ENCODE data around the gene RNF126. TPM values are rescaled to one million over a fixed set of nuclear protein-coding genes. Genes with fewer than 3 reads are reported as not detected.
"Not testable (repeated sequence)": the region's sequence is repeated elsewhere in the genome, so short reads cannot be mapped to it uniquely, and the experiment has no call there.

The RNF126 gene
- total RNA-seq, 4 donors from 2014 or later = 96.6 to 156 (median 126) TPM

- intact Hi-C loops (cut with DNase I; ENCODE audit: low total_unique reads) = no loop called here
These were observed 45.4 kb upstream of the RNF126 start, which contains the start of gene PALM for GRCh38 chr19:708154-709143. Gene PALM, plus strand, starts transcription at chr19:708935. Its CDS starts 212 bp downstream, at chr19:709147.

GRCh38 chr19:704447-704741 lies 41.4 kb upstream of the RNF126 start:
- intact Hi-C loops (cut with DNase I; ENCODE audit: low total_unique reads) = no loop called here
- 41 to 62% methylated on average over 14 of the region's 14 CpGs for WGBS, 2 donors
- TF ChIP-seq CTCF (IDR thresholded peaks at IDR 0.05) (no peak), POLR2A (IDR thresholded peaks at IDR 0.05) (no peak)

More at GRCh38 chr19:708154-709143, 45.4 kb upstream of the RNF126 start, which contains the start of gene PALM:
- 15 to 34% methylated on average over 8 to 25 of the region's 93 CpGs for WGBS, 2 donors
- peak within 1 kb of the TSS; percentile 46 for H3K4me3 ChIP-seq (ENCODE audit: low read depth, poor library complexity, severe bottlenecking)
- DNase-seq (ENCODE audit: low spot score in 2 of 2) = no peak
- no peak for TF ChIP-seq CTCF (IDR thresholded peaks at IDR 0.05)
- TF ChIP-seq POLR2A (IDR thresholded peaks at IDR 0.05) = no peak

GRCh38 chr19:703651-704446 lies 40.8 kb upstream of the RNF126 start:
- intact Hi-C loops (cut with DNase I; ENCODE audit: low total_unique reads) = no loop called here
- WGBS, 2 donors = 11 to 15% methylated on average over 41 to 44 of the region's 50 CpGs
- DNase-seq (ENCODE audit: low spot score in 2 of 2) = peak; percentile 50 to 94
- TF ChIP-seq CTCF (IDR thresholded peaks at IDR 0.05) (no peak), POLR2A (IDR thresholded peaks at IDR 0.05) (no peak)
- H3K4me3 ChIP-seq (ENCODE audit: low read depth, poor library complexity, severe bottlenecking) = no peak overlapping the region

More at GRCh38 chr19:704447-704741, 41.4 kb upstream of the RNF126 start:
- H3K4me3 ChIP-seq (ENCODE audit: low read depth, poor library complexity, severe bottlenecking) = no peak overlapping the region
- DNase-seq (ENCODE audit: low spot score in 2 of 2) = no peak

- no peak overlapping the region for H3K4me3 ChIP-seq (ENCODE audit: low read depth, poor library complexity, severe bottlenecking)
- intact Hi-C loops (cut with DNase I; ENCODE audit: low total_unique reads) = no loop called here
- no peak for TF ChIP-seq CTCF (IDR thresholded peaks at IDR 0.05)
- no peak for TF ChIP-seq POLR2A (IDR thresholded peaks at IDR 0.05)
- WGBS, 2 donors = 14 to 25% methylated on average over 4 of the region's 4 CpGs
- DNase-seq (ENCODE audit: low spot score in 2 of 2) = no peak
These were observed 40.3 kb upstream of the RNF126 start for GRCh38 chr19:703329-703650.

GRCh38 chr19:702847-703246 lies 39.8 kb upstream of the RNF126 start:
- intact Hi-C loops (cut with DNase I; ENCODE audit: low total_unique reads); H3K4me3 ChIP-seq (ENCODE audit: low read depth, poor library complexity, severe bottlenecking); DNase-seq (ENCODE audit: low spot score in 2 of 2): not testable (repeated sequence)
- WGBS, 2 donors = 71 to 79% methylated on average over 6 of the region's 6 CpGs

- 76 to 82% methylated on average over 14 of the region's 14 CpGs for WGBS, 2 donors
- DNase-seq (ENCODE audit: low spot score in 2 of 2); H3K4me3 ChIP-seq (ENCODE audit: low read depth, poor library complexity, severe bottlenecking); intact Hi-C loops (cut with DNase I; ENCODE audit: low total_unique reads): not testable (repeated sequence)
These were observed 36.9 kb upstream of the RNF126 start for GRCh38 chr19:699885-700284.

GRCh38 chr19:698529-698928 lies 35.5 kb upstream of the RNF126 start:
- intact Hi-C loops (cut with DNase I; ENCODE audit: low total_unique reads); H3K4me3 ChIP-seq (ENCODE audit: low read depth, poor library complexity, severe bottlenecking); DNase-seq (ENCODE audit: low spot score in 2 of 2): not testable (repeated sequence)
- WGBS, 2 donors = 87 to 96% methylated on average over 15 of the region's 15 CpGs
